Endometrium (tissue), 2 donors: Measurements from ENCODE around the gene PTPRG.

Experiments
- FAIRE-seq: peaks from 2 replicates; lab custom pipeline; 2012; peaks lifted over from hg19 to GRCh38; lab: Jason Lieb, UNC
- donor health status: control.
- donor health status: control.

PTPRG gene

GRCh38 chr3:61965770-61966131 lies 404.4 kb downstream of the PTPRG start:
- no peak for FAIRE-seq

GRCh38 chr3:61966200-61966599 lies 404.8 kb downstream of the PTPRG start:
- no peak for FAIRE-seq

GRCh38 chr3:61967019-61967418 lies 405.6 kb downstream of the PTPRG start:
- no peak for FAIRE-seq

GRCh38 chr3:61967937-61968336 lies 406.6 kb downstream of the PTPRG start:
- no peak for FAIRE-seq

- FAIRE-seq, result no peak
Measured at GRCh38 chr3:61974662-61975061, 413.3 kb downstream of the PTPRG start.

GRCh38 chr3:61975199-61975598 lies 413.8 kb downstream of the PTPRG start:
- FAIRE-seq, result no peak

GRCh38 chr3:61975936-61976335 lies 414.6 kb downstream of the PTPRG start:
- no peak for FAIRE-seq

- no peak for FAIRE-seq
Measured at GRCh38 chr3:61978460-61979419, 417.4 kb downstream of the PTPRG start.

GRCh38 chr3:61979638-61980037 lies 418.3 kb downstream of the PTPRG start:
- FAIRE-seq, result no peak

- no peak for FAIRE-seq
Measured at GRCh38 chr3:61980041-61980440, 418.7 kb downstream of the PTPRG start.

- no peak for FAIRE-seq
Measured at GRCh38 chr3:61981060-61981459, 419.7 kb downstream of the PTPRG start.

GRCh38 chr3:61983479-61983878 lies 422.1 kb downstream of the PTPRG start:
- FAIRE-seq, result no peak

- FAIRE-seq, result no peak
Measured at GRCh38 chr3:61985020-61985419, 423.6 kb downstream of the PTPRG start.

GRCh38 chr3:61986473-61986872 lies 425.1 kb downstream of the PTPRG start:
- no peak for FAIRE-seq

- FAIRE-seq, result no peak
Measured at GRCh38 chr3:61989681-61990080, 428.3 kb downstream of the PTPRG start.

GRCh38 chr3:61990327-61991027 lies 429.1 kb downstream of the PTPRG start:
- no peak for FAIRE-seq

- FAIRE-seq, result no peak
Measured at GRCh38 chr3:61991706-61992105, 430.3 kb downstream of the PTPRG start.

- FAIRE-seq, result no peak
Measured at GRCh38 chr3:61996366-61996765, 435.0 kb downstream of the PTPRG start.

GRCh38 chr3:61997101-61997500 lies 435.7 kb downstream of the PTPRG start:
- FAIRE-seq, result no peak

- no peak for FAIRE-seq
Measured at GRCh38 chr3:62003835-62004234, 442.5 kb downstream of the PTPRG start.

GRCh38 chr3:62007036-62007435 lies 445.7 kb downstream of the PTPRG start:
- FAIRE-seq, result no peak

GRCh38 chr3:62010989-62011388 lies 449.6 kb downstream of the PTPRG start:
- FAIRE-seq, result no peak

GRCh38 chr3:62011666-62012065 lies 450.3 kb downstream of the PTPRG start:
- no peak for FAIRE-seq
